GM19395 (cell line): ENCODE results near the gene LGALS8.
"Not testable (repeated sequence)": the region's sequence is repeated elsewhere in the genome, so short reads cannot be mapped to it uniquely, and the experiment has no call there.

Experiments
- ATAC-seq: cut with Tn5 transposase; IDR thresholded peaks from one replicate; pipeline ENCODE4 v1.9.1; 2021; ENCODE audit warnings: mild to moderate bottlenecking, moderate library complexity; ENCODE audit not compliant: unreplicated experiment

The LGALS8 gene

GRCh38 chr1:236580404-236580803 is 56.6 kb downstream of the LGALS8 start:
- not testable (repeated sequence) for ATAC-seq

GRCh38 chr1:236581528-236581927 is 57.7 kb downstream of the LGALS8 start:
- ATAC-seq = no peak

- ATAC-seq = no peak
Observed at GRCh38 chr1:236589531-236589930, 65.7 kb downstream of the LGALS8 start.

- no peak for ATAC-seq
Observed at GRCh38 chr1:236590553-236591150, 66.9 kb downstream of the LGALS8 start.

DNA sequence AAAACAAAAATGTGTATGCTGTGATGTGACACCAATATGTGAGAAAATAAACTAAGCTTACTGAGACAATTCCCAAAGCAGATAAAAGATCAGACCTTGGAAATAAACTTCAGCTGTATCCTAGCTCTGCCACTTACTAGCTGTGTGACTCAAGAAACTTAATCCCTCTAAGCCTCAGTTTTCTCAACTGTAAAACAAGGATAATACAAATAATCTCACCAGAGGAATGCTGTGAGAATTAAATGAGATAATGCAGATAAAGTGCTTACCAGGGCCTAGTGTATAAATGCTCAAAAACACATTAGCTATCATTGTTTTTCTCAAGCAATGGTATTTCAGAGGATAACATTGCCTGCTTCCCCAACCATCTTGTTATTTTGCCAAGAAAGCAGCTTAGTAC is 78.4 kb downstream of the LGALS8 start:
- ATAC-seq = no peak
